Sciatic nerve (tissue), 2 donors: ENCODE results near the gene MCOLN1. TPM values are rescaled to one million over a fixed set of nuclear protein-coding genes. Genes with fewer than 3 reads are reported as not detected.

Source experiments
- ATAC-seq: fragments of 200-7000 bp; cut with Tn5 transposase; one replicate; pipeline ENCODE4 v1.9.1; 2020; ENCODE audit warnings: mild to moderate bottlenecking, moderate library complexity
- DNase-seq: peaks from one replicate; pipeline ENCODE4 v3.0.0-alpha.2; 2020; ENCODE audit warnings: low spot score
- intact Hi-C: fragments of 100-400 bp; cut with DNase I; formaldehyde crosslinking; loops from one replicate; pipeline ENCODE4 v1.14.2; 2022
- total RNA-seq: library from RNA; stranded (reverse); fragmentation: NEBNext Ultra II Directional; extraction: Animal tissue kit (Norgen Biotek cat#: 25700); gene quantifications from one replicate; pipeline ENCODE4 v1.2.1, GENCODE V29; 2021
- donor health status: DM: no; HTN: no; CAD: no.
- donor health status: DM: no; HTN: no; CAD: no.

Gene MCOLN1
- total RNA-seq, 1 donor from 2014 or later, result 35.3 TPM

- DNase-seq, result peak; percentile 62
- intact Hi-C loops, result no loop called here
- no peak for ATAC-seq
Measured at GRCh38 chr19:7520131-7521051, 2.0 kb upstream of the MCOLN1 start.

- ATAC-seq (no peak), DNase-seq (no peak)
- intact Hi-C loops, result no loop called here
Measured at GRCh38 chr19:7521551-7522071, 813 bp upstream of the MCOLN1 start.

GRCh38 chr19:7522923-7523667 is 671 bp downstream of the MCOLN1 start:
- DNase-seq, result peak; percentile 63
- intact Hi-C loops, result no loop called here
- no peak for ATAC-seq

- ATAC-seq (no peak), DNase-seq (no peak)
- intact Hi-C loops, result no loop called here
Measured at GRCh38 chr19:7524523-7524922, 2.1 kb downstream of the MCOLN1 start.

GRCh38 chr19:7524992-7525739 is 2.7 kb downstream of the MCOLN1 start:
- DNase-seq (no peak), ATAC-seq (no peak)
- intact Hi-C loops, result no loop called here

GRCh38 chr19:7526059-7526929 is 3.9 kb downstream of the MCOLN1 start:
- ATAC-seq (no peak), DNase-seq (no peak)
- intact Hi-C loops, result no loop called here

- intact Hi-C loops, result no loop called here
Measured at GRCh38 chr19:7527516-7528191, 5.2 kb downstream of the MCOLN1 start.

GRCh38 chr19:7528192-7528519 is 5.7 kb downstream of the MCOLN1 start:
- no peak for ATAC-seq
- DNase-seq, result no peak
- intact Hi-C loops, result no loop called here

More at GRCh38 chr19:7527516-7528191, 5.2 kb downstream of the MCOLN1 start:
- ATAC-seq (peak; percentile 64), DNase-seq (peak; percentile 73)

- intact Hi-C loops, result no loop called here
- no peak for ATAC-seq
- DNase-seq, result no peak
Measured at GRCh38 chr19:7528522-7529245, 6.3 kb downstream of the MCOLN1 start.

- DNase-seq, result no peak
- no peak for ATAC-seq
- intact Hi-C loops, result no loop called here
Measured at GRCh38 chr19:7529246-7529600, 6.8 kb downstream of the MCOLN1 start.

GRCh38 chr19:7529610-7530490 is 7.4 kb downstream of the MCOLN1 start:
- ATAC-seq, result no peak
- intact Hi-C loops, result no loop called here
- DNase-seq, result no peak

GRCh38 chr19:7533281-7533885 is 11.0 kb downstream of the MCOLN1 start:
- intact Hi-C loops, result no loop called here
- DNase-seq (peak; percentile 87), ATAC-seq (peak; percentile 52)

GRCh38 chr19:7533925-7534480 is 11.6 kb downstream of the MCOLN1 start:
- peak; percentile 89 for DNase-seq
- peak; percentile 87 for ATAC-seq
- intact Hi-C loops, result no loop called here

- intact Hi-C loops, result no loop called here
- ATAC-seq (peak; percentile 83), DNase-seq (peak; percentile 83)
Measured at GRCh38 chr19:7534531-7535046, 12.2 kb downstream of the MCOLN1 start.
